Cardiac fibroblast (primary cell): ENCODE measurements around the gene MTF1.
A peak's percentile ranks its signal among the peaks of the same experiment; 100 is the strongest.

Source experiments
- DNase-seq, 2 donors: peaks; one replicate each; pipeline versions ENCODE4 v3.0.0 to v3.0.0-alpha.2; 2010; ENCODE audit warnings: low read depth in 2 of 2
- H3K4me3 ChIP-seq, 2 donors: replicated peaks in 1 of 2; 1 replicate in 1 of 2; 2 replicates in 1 of 2; pipeline ENCODE4 v1.5.1; 2011; ENCODE audit warnings: low read depth in 2 of 2, low read length in 2 of 2, mild to moderate bottlenecking in 2 of 2, moderate library complexity in 1 of 2
- TF ChIP-seq, protein P1 (sequence below): IDR thresholded peaks from one replicate; pipeline ENCODE4 v1.5.1; 2011; ENCODE audit warnings: low read depth, mild to moderate bottlenecking, low read length, inconsistent platforms

Gene MTF1

DNA sequence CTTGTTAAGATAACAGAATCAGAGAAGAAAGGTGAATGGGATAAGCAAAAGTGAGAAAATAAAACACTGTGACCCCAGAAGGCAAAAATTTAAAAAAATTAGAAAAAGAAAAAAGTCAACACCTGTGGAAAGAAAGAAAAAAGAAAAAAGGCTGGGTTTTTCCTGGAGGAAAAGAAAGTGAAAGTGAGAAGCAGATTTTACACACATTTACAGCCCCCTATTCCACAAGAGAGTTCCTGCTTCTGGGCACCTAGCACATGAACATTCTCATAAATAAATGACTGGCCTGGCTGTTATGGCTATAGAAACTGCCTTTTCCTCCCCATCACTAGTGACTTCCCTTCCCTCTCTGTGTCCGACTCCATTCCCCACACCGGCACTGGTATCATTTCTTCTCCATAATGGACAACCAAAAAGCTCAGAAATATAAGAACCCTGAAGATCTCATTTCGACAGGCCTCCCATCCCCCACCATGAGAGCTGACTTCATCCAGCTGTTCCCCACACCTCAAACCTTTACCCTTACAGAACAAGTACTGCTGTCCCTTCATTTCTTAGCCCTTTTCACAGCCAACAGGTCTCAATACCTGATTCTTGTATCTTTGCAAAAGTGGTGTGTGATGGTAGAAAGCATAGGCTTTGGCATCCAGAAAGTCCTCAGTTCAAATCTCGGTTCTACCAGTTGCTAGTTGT is 12.6 kb downstream of the MTF1 start:
- H3K4me3 ChIP-seq, result no peak overlapping the region
- TF ChIP-seq, protein P1, sequence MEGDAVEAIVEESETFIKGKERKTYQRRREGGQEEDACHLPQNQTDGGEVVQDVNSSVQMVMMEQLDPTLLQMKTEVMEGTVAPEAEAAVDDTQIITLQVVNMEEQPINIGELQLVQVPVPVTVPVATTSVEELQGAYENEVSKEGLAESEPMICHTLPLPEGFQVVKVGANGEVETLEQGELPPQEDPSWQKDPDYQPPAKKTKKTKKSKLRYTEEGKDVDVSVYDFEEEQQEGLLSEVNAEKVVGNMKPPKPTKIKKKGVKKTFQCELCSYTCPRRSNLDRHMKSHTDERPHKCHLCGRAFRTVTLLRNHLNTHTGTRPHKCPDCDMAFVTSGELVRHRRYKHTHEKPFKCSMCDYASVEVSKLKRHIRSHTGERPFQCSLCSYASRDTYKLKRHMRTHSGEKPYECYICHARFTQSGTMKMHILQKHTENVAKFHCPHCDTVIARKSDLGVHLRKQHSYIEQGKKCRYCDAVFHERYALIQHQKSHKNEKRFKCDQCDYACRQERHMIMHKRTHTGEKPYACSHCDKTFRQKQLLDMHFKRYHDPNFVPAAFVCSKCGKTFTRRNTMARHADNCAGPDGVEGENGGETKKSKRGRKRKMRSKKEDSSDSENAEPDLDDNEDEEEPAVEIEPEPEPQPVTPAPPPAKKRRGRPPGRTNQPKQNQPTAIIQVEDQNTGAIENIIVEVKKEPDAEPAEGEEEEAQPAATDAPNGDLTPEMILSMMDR, result no peak
- no peak for DNase-seq

DNA sequence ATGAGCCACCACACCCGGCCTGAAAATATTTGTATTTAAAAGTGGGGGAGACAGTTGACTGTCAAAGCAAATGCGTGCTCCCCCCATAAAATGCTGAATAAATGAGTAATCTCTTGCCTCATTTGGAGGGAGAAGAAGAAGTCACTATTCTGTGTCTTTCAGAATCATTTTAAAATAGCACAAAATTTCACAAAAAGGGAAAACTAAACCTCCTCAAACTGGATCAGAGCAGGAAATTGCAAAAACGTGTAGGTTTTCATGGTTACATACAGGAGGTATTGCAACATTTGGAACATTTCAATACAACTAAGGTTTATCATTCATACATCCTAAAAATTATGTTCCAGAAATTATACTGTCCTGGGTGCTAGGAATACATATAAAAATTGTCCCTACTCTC is 13.6 kb downstream of the MTF1 start:
- TF ChIP-seq, protein P1, result no peak
- DNase-seq, result peak; percentile 40 to 53
- no peak overlapping the region for H3K4me3 ChIP-seq

DNA sequence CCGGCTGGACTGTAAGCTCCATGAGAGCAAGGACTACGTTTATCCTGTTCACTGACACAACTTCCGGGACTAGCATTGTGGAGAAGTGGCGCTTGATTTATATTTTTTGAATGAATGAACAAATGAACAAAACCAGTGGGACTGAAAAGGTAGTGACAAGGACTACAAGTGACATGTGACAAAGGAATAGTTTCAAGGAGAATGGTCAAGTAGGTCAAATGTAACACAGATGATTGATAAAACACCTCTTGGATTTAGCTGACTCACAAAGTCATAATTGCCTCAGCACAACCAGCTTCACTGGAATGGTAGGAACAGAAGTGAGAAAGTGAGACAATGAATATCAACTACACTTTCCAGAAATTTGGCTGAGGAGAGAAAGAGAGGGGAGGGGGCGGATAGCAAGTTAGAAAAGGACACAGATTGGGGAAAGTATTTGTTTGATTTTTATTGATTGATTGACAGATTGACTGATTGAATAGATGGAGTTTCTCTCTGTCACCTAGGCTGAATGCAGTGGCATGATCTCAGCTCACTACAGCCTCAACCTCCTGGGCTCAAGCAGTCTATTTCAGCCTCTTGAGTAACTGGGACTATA is 14.2 kb downstream of the MTF1 start:
- no peak for DNase-seq
- TF ChIP-seq, protein P1, result no peak
- no peak overlapping the region for H3K4me3 ChIP-seq

DNA sequence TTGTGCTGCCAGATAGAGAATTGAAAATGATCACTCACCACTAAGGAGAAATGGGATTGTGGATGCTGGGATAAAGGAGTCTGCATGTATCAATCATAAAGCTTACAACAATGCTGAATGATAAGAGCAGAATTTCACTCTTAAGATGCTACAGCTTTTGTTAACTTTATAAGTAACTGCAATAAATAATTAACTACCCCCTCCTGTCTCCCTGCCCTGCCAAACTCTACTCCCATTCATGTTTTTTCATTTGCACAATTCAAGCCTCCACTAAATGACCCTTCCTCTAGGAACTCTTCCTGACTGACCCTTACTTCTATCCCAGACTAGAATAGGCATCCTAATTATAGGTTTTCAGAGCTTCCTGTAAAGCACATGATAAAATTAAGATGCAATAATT is 14.9 kb downstream of the MTF1 start:
- H3K4me3 ChIP-seq, result no peak overlapping the region
- no peak for DNase-seq
- TF ChIP-seq, protein P1, result no peak

DNA sequence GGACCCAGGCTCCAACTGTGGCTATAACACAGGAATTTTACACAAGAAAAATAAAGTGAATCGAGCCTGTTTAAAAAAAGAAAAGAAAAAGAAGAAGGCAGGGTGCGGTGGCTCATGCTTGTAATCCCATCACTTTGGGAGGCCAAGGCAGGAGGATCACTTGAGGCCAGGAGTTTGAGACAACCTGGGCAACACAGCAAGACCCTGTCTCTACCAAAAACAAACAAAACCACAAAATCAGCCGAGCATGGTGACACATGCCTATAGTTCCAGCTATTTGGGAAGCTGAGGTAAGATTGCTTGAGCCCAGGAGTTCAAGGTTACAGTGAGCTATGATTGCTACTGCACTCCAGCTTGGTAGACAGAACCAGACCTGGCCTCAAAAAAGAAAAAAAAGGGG is 17.7 kb downstream of the MTF1 start:
- DNase-seq, result no peak
- no peak overlapping the region for H3K4me3 ChIP-seq
- TF ChIP-seq, protein P1, result no peak

DNA sequence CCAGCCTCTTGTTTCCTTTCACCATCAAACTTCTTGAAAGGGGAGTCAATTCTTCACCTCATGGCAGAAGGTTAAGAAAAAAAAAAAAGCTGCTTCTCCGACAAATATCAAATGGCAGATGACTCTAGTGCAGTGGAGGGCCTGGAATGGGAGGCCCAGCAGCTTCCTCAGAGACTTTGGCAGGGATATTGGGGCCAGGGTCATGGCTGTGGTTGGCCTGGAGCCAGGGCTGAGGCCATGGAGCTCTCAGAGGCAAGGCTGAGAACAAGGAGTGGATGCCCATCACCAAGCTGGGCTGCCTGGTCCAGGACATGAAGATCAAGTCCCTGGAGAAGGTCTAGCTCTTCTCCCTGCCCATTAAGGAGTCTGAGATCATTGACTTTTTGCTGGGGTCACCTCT is 18.7 kb downstream of the MTF1 start:
- H3K4me3 ChIP-seq, result no peak overlapping the region
- peak in 1 of 2 donors; percentile 35 for DNase-seq
- TF ChIP-seq, protein P1, result no peak
